Activated CD4-positive, alpha-beta T cell treated with anti-CD3 and anti-CD28 coated beads for 24 hours (primary cell): ENCODE measurements around the gene MBNL2.
A peak's percentile ranks its signal among the peaks of the same experiment; 100 is the strongest.

Experiments used
- DNase-seq, 2 donors: peaks; one replicate each; pipeline ENCODE4 v3.0.0-alpha.2; 2020; ENCODE audit warnings: low read depth in 2 of 2

The MBNL2 gene

DNA sequence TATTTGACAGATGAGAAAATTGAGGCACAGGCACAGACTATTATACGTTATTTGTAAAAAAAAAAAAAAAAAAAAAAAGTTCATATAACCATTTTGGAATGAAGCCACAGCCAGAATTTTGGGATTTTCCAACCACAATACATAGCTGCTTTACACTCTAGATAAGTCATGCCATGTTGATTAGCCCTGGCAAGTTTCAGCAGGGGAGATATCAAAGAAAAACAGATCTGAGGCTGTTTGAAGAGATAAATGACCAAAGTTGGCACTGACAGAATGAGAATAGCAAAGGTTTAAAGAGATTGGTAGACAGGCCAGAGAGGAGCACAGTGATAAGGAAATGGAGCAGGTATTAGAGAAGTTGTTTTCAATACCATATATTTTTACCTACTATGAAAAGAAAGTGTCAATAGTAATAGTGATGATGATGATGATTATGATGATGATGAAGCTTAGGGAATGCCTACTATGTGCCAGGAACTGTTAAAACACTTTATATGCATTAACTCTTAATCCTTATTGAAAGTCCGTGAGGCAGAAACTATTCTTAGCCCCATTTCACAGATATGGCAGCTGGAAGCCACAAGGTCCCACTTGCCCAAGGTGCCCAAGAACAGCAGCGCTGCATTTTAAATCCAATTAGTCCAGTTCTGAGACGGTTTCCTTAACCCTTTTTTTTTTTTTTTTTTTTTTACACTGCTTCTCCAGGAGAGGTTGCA is 105.5 kb downstream of the MBNL2 start:
- no peak for DNase-seq

DNA sequence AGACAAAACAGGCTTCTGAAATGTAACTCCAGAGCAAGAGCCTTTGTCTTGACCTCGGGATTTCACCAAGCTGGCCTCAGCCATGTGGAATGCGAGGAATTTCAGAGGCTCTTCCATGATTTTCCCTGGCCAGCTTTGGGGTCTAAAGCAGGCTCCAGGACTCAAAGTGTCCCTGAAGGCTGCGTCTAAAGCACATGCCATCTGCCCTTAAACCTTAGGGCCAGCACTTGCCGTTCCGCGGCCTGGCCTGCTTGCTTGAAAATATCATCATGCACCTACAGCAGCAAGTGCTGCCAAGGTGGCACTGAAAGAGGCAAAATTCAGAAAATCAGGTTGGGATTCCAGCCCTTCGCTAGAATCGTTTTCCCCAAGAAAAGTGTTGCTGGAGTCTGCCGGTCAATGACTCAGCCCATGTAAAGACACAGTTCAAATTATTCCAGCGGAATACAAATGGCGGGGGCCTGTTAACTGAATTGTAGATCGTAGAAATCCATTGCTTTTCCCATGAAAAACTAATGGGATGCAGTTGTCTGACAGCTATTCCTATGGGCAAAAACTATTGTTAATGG is 106.2 kb downstream of the MBNL2 start:
- DNase-seq = no peak

- DNase-seq = no peak
Observed at GRCh38 chr13:97329331-97329730, 107.2 kb downstream of the MBNL2 start.

GRCh38 chr13:97330448-97330847 is 108.3 kb downstream of the MBNL2 start:
- DNase-seq = no peak

DNA sequence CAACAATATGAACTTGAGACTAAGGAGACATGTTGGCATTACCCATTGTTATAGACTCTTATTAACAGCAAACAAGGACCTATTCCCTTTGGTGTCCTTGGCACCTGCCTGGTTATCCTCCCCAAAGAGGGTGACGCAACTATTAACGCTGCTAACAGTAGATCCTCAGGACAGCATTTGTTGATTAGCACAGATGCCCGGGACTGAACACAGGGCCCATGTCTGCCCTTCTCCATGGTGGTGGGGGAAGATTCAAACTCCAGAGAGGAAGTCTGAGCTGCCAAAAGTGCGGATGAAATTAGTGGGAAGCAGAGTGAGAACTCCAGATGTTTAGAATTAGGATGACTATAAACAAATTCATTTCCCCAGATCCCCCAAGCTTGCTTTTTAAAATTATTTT is 110.6 kb downstream of the MBNL2 start:
- DNase-seq = no peak

- no peak for DNase-seq
Observed at GRCh38 chr13:97333983-97334382, 111.8 kb downstream of the MBNL2 start.

DNA sequence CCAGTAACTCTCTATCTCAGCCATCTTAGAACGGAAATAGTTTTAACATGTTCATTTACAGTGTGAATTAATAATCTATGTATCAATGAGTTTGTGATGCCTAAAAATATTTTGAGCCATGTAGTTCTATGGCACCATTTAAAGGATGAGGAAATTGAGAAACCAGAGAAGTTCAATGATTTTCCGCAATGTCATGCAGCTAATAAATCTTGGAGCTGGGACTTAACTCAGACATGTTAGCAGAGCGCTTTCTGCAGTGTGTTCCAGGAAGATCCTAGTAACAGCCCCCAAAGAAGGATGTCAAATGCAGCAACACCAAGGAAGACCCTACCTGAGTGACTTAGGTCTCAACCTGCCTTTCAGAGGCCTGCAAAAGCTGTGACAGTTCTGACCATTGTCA is 112.6 kb downstream of the MBNL2 start:
- DNase-seq = no peak

DNA sequence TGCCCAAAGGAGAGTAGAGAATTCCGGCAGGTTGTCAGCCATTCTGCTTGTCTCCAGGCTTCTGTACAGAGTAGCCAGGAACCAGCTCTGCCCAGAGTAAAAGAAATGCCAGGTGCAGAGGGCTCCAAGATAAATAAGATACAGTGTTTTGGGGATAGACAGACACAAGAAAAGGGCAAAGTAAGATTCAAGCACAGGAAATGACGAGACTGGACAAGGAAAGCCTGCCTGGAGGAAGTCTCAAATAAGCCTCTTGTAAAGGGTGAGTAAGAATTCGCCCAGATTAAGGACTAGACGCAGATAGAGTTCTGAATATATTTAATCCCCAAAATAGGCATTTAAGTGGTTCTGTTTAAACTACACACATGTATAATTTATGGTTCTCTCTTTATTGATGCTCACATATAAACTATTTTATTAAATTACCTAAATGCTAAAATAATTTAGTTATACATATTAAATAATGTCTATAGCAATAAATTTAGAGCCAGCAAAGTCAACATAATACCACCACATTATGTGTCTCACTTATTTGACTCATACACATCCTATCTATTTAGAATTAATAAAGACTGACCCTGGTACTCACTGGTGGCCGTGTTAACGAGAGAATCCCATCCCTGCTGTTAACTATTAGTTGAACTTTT is 113.5 kb downstream of the MBNL2 start:
- no peak for DNase-seq

- no peak for DNase-seq
Observed at GRCh38 chr13:97337985-97338499, 115.9 kb downstream of the MBNL2 start.

DNA sequence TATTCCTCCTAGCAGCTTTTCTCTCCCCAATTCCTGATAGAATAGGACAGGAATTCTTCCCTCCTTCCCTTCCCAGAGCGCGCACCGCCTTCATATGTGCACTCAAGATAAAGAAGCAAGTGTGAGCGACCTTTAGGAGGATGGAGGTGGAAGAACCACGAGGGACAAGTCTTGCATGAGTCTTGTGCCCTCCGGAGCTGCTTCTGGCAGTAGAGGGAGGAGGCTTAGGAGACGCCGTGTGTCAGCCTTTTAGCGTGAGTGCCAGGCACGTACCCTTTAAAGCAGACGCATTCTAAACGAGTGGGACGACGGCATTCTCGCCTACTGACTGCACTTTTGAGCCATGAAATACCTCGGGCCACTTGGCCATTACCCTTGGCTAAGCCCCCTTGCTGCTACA is 116.4 kb downstream of the MBNL2 start:
- no peak for DNase-seq

DNA sequence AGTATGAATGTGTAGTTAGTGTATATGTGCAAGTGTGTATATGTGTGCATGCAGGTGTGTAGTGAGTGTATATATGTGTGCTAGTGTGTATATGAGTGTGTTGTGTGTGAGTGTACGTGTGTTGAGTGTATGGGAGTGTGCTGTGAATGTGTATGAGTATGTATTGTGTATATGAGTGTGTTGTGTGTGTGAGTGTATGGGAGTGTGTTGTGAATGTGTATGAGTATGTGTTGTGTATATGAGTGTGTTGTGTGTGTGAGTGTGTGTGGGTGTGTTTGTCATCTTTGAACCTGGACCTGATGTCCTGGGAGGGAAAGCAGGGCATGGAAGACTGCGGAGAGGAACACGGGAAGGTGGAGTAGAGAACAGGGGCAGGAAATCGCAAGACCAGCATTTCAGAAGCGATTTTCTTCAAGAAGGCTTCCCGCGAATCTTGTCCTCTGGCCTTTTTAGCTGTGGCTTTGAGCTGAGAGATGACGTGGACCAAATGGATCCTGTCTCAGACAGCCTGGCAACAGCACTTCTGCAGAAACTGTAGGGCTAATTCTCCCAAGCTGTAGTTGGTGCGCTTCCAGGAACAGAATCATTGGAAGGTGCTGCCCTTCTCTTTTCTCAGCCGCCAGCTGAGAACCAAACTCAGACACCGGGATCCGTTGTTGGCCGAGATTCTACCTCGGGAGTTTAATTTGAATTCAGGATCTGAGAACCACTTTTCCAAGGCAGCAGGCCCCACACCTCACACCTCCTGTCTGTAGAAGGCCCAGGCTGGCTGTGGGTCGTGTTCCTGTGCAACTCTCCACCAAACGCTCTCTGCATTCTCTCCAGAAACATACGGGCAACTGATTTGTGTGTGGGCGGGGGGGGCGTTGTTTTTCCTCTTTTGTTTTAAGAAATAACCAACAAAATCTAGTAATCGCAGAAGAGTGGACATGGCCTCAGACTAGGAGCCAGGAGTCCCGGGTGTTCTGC is 117.2 kb downstream of the MBNL2 start:
- no peak for DNase-seq

GRCh38 chr13:97339988-97340749 is 118.0 kb downstream of the MBNL2 start:
- no peak for DNase-seq

- no peak for DNase-seq
Observed at GRCh38 chr13:97341135-97341534, 119.0 kb downstream of the MBNL2 start.

- DNase-seq = no peak
Observed at GRCh38 chr13:97342136-97342535, 120.0 kb downstream of the MBNL2 start.

GRCh38 chr13:97342936-97343335 is 120.8 kb downstream of the MBNL2 start:
- no peak for DNase-seq

DNA sequence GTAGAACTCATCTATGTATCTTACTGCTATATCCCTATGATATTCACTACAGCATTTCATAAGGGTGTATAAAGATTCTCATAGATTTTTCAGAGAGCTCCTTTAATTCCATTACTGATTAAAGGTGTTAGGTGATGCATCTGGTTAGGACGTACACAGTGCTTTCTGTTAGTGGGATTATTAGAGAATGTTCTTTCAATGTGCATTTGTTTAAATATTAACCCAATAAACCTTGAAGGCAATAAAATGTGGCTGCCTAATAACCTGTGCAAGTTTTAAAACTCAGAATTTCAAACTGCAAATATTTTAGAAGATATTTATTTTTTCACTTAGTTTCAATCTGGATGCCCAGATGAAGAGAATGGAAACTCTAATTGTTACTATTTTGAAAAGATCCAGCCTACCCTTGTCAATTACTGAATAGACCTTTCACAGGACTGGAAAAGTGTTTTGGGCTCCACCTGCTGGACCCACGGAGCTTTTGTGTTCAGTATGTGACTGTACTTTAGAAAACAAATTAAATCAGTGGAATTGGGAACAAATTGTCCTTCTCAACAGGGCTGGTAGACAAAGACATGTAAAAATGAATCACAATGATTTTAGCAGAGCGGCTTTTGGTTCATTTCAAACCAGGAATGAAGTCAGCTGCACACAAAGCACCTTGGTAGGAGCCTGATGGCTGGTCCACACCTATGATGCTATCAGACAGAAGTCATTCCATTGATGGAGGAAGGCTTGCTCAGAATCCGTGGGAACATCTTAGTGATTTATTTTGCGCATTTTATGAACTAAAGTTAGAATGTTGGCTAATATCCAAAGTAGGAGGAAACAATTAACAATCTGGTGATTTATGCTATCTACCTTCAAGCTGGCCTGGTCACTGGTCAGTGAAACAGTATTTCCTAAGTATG is 122.4 kb downstream of the MBNL2 start:
- peak; percentile 7 to 11 for DNase-seq

GRCh38 chr13:97346097-97346496 is 124.0 kb downstream of the MBNL2 start:
- no peak for DNase-seq

DNA sequence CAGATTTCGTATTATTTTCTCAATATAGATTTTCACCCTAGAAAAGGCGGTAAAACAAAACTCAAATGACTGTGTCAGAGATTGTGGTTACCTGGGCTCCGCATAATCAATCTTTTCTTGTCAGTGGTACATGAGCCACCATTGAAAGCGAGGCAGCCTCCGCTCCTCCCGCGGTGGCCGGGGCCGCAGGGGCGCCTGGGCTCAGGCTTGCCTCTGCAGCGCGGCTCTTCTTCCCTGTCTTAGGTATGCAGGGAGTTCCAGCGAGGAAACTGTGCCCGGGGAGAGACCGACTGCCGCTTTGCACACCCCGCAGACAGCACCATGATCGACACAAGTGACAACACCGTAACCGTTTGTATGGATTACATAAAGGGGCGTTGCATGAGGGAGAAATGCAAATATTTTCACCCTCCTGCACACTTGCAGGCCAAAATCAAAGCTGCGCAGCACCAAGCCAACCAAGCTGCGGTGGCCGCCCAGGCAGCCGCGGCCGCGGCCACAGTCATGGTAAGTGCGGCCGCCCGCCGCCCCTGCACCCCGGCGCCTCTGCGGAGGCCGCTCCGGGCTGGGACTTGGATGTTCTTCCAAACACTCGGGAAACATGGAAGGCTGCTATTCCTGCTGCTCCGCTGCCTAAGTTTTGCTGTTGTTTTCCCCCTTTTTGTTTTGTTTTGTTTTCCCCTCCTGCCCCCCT is 124.6 kb downstream of the MBNL2 start:
- DNase-seq = no peak

DNA sequence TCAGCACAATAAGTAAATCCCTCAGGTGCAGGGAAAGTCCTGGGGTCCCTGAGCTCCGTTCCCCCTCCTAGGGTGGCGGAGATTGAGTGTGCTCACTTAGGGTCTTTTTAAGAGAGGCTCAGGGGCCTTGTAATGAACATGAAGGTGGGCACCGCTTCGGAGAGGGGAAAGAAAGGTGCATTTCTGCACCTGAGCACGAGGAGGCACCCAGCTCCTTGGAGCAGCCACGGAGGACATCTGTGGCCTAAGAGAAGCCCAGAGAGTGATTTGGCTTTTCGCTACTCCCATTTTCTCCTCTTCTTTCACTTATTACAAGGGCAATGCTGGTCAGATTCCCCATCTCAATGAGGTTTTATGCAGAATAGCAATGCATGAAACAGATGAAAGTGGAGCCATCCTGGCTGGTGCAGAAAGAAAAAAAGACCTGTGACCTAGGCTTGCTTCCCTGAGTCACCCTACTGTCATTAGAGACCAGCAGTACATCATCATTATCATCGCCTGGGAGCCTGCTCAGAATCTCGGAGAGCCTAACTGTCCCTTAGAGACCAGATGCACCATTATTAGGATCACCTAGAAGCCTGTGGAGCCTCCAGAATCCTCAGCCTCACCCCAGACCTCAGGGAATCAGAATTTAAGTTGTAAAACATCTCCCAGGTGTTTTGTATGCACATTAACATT is 125.3 kb downstream of the MBNL2 start:
- DNase-seq = no peak
